GM18858 (cell line): ENCODE results near the gene SMG9.

Source experiments
- ATAC-seq: cut with Tn5 transposase; IDR thresholded peaks from one replicate; pipeline ENCODE4 v1.9.1; 2021; ENCODE audit not compliant: unreplicated experiment

SMG9 gene

GRCh38 chr19:43759515-43759914, 4.8 kb upstream of the SMG9 start:
- ATAC-seq, result no peak

GRCh38 chr19:43755256-43755801, 567 bp upstream of the SMG9 start:
- no peak for ATAC-seq

- no peak for ATAC-seq
Measured at GRCh38 chr19:43754253-43754502, 584 bp downstream of the SMG9 start.

- ATAC-seq, result no peak
Measured at GRCh38 chr19:43752287-43752875, 2.4 kb downstream of the SMG9 start.

- ATAC-seq, result no peak
Measured at GRCh38 chr19:43751466-43752220, 3.1 kb downstream of the SMG9 start.

- no peak for ATAC-seq
Measured at GRCh38 chr19:43749898-43750297, 4.9 kb downstream of the SMG9 start.

GRCh38 chr19:43749152-43749551, 5.6 kb downstream of the SMG9 start:
- ATAC-seq, result no peak

- ATAC-seq, result no peak
Measured at GRCh38 chr19:43748685-43749084, 6.1 kb downstream of the SMG9 start.

- ATAC-seq, result no peak
Measured at GRCh38 chr19:43748205-43748594, 6.6 kb downstream of the SMG9 start.

GRCh38 chr19:43747557-43748204, 7.1 kb downstream of the SMG9 start:
- no peak for ATAC-seq

- ATAC-seq, result no peak
Measured at GRCh38 chr19:43743059-43743458, 11.7 kb downstream of the SMG9 start.

GRCh38 chr19:43741075-43741825, 13.5 kb downstream of the SMG9 start:
- ATAC-seq, result no peak

GRCh38 chr19:43739439-43740235, 15.1 kb downstream of the SMG9 start:
- no peak for ATAC-seq

GRCh38 chr19:43738780-43739211, 16.0 kb downstream of the SMG9 start:
- ATAC-seq, result no peak

GRCh38 chr19:43735957-43736356, 18.8 kb downstream of the SMG9 start:
- ATAC-seq, result no peak

- ATAC-seq, result no peak
Measured at GRCh38 chr19:43735013-43735412, 19.7 kb downstream of the SMG9 start.

GRCh38 chr19:43731846-43732245, 22.9 kb downstream of the SMG9 start:
- no peak for ATAC-seq

GRCh38 chr19:43731346-43731745, 23.4 kb downstream of the SMG9 start:
- no peak for ATAC-seq

GRCh38 chr19:43729919-43730318, 24.8 kb downstream of the SMG9 start:
- ATAC-seq, result no peak

GRCh38 chr19:43727593-43727853, 27.2 kb downstream of the SMG9 start:
- no peak for ATAC-seq
